HCT116 (cell line): Measurements from ENCODE around the gene C2orf80.
"Not testable (repeated sequence)": the region's sequence is repeated elsewhere in the genome, so short reads cannot be mapped to it uniquely, and the experiment has no call there.

Source experiments
- CTCF ChIP-seq, 3 experiments: fragments of 200-600 bp in 1 of 3; sonication (generic) in 1 of 3; IDR thresholded peaks in 2 of 3; conservative IDR thresholded peaks in 1 of 3; 2 replicates each; pipeline ENCODE4 v1.5.1; 2012 to 2017; ENCODE audit warnings: low read depth in 2 of 3, low read length in 2 of 3, antibody characterized with exemption in 1 of 3, borderline replicate concordance in 1 of 3, control low read depth in 1 of 3, mild to moderate bottlenecking in 1 of 3, mixed read lengths in 1 of 3, mixed run types in 1 of 3, moderate library complexity in 1 of 3; ENCODE audit not compliant: insufficient read depth in 1 of 3
- ELF1 ChIP-seq: IDR thresholded peaks from 2 replicates; pipeline ENCODE4 v1.6.1; 2012; ENCODE audit warnings: low read depth, borderline replicate concordance
- EZH2 ChIP-seq: fragments of 200-600 bp; sonication (generic); IDR thresholded peaks from 2 replicates; pipeline ENCODE4 v1.6.1; 2017; ENCODE audit warnings: antibody characterized with exemption, mixed run types
- EZH2phosphoT487 ChIP-seq: fragments of 200-600 bp; IDR thresholded peaks from 2 replicates; pipeline ENCODE4 v1.6.1; 2018; ENCODE audit warnings: antibody characterized with exemption, borderline replicate concordance
- JUND ChIP-seq: IDR thresholded peaks from 2 replicates; pipeline ENCODE4 v1.6.1; 2012
- RAD21 ChIP-seq: IDR thresholded peaks from 2 replicates; pipeline ENCODE4 v1.6.1; 2012; ENCODE audit warnings: low read depth, mild to moderate bottlenecking
- SIN3A ChIP-seq: IDR thresholded peaks from 2 replicates; pipeline ENCODE4 v1.6.1; 2012; ENCODE audit warnings: low read depth
- TF ChIP-seq, protein P1 (sequence below): IDR thresholded peaks from 2 replicates; pipeline ENCODE4 v1.6.1; 2012

DNA sequence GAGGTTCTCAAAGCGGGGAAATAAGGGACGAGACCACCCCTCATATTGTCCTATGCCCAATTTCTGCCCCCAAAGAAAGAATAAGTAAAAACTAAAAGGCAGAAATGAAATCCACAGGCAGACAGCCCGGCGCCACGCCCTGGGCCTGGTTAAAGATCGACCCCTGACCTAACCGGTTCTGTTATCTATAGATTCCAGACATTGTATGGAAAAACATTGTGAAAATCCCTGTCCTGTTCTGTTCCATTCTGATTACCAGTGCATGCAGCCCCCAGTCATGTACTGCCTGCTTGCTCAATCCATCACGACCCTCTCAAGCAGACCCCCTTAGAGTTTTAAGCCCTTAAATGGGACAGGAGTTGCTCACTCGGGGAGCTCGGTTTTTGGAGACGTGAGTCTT lies 72.4 kb downstream of the C2orf80 start:
- not testable (repeated sequence) for TF ChIP-seq CTCF (IDR thresholded peaks at IDR 0.05 in 2 of 3, conservative IDR thresholded peaks at IDR 0.05 in 1 of 3; ENCODE audit: borderline replicate concordance in 1 of 3, insufficient read depth in 1 of 3, low read depth in 2 of 3, low read length in 2 of 3); JUND; SIN3A; EZH2; ELF1; RAD21; EZH2phosphoT487
- TF ChIP-seq, protein P1, sequence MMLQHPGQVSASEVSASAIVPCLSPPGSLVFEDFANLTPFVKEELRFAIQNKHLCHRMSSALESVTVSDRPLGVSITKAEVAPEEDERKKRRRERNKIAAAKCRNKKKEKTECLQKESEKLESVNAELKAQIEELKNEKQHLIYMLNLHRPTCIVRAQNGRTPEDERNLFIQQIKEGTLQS: not testable (repeated sequence)
